ENCODE data around the gene RAP1B.
"Not testable (repeated sequence)": the region's sequence is repeated elsewhere in the genome, so short reads cannot be mapped to it uniquely, and the experiment has no call there.

RAP1B gene

DNA sequence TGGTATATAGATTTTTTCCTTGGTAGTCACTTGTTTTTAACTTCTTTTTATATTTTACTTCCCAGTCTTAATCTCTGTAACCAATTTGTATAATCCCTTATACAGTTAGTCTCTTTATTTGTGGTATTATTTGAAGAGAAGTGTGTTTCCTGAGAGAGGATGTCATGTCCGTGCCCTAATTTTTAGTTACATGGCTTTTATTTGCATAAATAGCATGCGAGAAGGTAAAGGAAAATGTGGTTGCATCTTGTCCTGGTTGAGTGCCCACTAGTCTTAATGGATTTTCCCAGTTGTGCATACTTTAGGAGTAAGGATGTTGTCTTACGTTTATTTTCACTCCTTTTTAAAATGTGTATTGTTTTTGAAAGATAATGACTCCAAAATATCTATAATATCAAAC, 27.5 kb downstream of the RAP1B start:
- no peak for DNase-seq

DNA sequence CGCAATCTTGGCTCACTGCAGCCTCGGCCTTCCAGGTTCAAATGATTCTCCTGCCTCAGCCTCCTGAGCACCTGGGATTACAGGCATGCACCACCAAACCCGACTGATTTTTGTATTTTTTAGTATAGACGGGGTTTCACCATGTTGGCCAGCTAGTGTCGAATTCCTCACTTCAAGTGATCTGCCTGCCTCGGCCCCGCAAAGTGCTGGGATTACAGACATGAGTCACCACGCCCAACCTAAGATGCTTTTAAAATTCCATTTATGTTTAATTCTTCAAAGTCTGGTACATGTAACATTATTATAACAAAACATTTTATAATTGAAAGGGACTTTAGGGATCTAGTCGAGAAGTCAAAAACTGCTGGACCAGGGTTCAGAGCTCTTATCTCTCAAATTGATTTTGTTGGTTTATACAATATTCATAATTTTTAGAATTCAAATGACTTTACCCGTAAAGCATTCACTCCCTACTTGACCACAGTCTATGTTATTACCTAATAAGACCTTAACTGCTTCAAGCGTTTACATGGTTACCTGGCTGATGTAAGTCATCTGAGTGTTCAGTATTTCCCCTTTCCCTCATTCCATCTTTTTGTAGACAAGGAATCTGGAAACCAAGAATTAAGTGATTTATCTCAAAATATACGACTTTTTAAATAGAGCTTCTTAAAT, 28.2 kb downstream of the RAP1B start:
- no peak for DNase-seq

DNA sequence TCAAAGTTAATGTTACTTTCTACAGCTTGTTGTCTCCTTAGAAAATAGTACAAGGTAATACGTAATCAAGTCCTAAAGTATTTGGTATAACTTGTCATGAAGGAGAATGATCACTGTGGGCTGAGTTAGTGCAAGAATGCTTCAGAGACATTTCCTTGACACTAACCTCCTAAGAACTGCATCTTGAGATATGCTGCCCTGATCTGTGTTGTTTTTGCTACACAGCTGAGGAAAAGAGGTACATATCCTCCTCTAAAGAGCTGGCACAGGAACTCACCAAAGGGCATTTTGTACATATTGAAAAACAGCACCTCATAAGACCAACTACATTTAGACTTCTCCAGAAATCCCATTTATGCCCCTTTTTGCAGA, 28.7 kb downstream of the RAP1B start:
- no peak for DNase-seq

DNA sequence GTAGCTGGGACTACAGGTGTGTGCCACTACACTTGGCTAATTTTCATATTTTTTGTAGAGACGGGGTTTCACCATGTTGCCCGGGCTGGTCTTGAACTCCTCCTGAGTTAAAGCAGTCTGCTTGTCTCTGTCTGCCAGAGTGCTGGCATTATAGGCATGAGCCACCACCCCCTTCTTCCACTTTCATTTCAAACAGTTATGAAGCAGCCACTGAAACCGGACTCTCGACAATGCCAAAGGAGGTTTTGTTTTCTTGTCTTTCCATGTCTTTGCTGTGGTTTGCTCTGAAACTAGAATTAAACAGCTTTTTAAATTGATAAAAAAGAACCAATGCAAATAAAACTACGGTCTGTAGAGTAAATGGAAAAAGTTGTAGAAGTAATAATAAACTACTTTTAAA, 30.4 kb downstream of the RAP1B start:
- peak; percentile 41 for DNase-seq

DNA sequence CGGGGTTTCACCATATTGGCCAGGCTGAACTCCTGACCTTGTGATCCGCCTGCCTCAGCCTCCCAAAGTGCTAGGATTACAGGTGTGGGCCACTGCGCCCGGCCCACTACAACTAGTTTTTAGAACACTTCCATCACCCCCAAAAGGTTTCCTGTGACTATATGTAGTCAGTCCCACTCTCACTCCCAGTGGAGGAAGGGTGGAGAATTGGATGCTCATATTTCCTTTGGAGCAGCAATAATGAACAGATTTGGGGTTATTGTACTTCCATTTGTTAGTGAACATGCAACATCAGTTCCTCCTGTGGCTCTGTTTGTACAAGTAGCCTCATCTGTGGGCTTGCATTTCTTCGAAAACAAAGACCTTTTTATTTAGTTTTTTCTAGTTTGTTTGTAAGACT, 35.8 kb downstream of the RAP1B start:
- no peak for DNase-seq

DNA sequence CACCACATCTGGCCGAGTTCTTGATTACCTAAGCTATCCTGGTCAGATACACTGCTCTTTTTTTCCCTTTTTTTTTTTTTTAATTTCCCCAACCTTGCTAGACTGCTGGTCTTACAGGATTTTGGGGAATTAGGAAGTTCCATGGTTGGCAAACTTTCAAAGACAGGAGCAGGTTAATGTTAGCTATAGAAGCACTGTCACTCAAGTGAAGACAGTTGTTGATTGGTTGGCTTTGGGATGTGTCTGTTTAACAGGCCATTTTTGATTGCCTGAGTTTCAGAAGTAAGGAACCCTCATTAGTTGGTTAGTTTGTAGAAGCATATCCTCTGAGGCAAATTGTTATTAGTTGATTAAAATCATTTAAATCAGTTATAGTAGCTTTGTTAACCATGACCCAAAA, 36.8 kb downstream of the RAP1B start:
- DNase-seq: no peak

DNA sequence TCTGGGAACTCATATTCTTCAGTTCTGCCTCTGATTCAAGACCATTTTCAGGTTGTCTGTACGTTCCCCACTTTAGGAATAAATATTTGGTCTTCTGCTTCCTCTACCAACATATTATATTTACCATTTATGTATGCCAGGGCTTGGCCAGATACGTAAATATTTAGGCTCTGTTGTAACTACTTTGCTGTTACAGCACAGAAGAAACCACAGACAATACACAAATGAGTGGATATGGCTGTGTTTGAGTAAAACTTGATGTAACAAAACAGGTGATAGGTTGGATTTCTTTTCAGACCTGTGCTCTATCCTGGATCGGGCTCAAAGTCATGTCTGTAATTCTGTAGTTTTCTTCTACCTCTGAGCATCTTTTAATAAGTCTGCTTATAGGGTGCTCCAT, 37.5 kb downstream of the RAP1B start:
- no peak for DNase-seq

DNA sequence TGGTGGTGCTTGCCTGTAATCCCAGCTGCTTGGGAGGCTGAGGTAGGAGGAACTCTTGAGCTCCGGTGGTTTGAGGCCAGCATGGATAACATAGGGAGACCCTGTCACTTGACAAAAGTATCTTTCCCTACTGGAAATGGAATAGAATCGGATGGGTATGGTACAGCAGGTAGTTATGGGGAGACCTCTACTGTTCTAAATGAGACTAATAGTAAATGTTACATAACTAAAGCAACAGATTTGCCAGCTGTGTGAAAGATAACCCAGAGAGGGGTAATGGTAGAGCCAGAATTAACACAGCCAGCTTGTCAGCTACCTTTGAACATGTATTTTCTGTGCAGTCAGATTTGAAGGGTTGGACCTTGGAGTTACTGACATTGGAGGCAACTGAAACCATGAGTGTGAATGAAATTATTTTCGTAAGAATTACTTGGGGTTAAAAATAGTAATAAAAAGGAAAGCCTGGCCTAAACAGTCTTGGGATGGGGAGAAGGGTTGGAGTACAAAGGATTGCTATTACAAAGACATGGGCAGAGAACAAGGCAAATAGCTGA, 54.4 kb downstream of the RAP1B start:
- DNase-seq: no peak

DNA sequence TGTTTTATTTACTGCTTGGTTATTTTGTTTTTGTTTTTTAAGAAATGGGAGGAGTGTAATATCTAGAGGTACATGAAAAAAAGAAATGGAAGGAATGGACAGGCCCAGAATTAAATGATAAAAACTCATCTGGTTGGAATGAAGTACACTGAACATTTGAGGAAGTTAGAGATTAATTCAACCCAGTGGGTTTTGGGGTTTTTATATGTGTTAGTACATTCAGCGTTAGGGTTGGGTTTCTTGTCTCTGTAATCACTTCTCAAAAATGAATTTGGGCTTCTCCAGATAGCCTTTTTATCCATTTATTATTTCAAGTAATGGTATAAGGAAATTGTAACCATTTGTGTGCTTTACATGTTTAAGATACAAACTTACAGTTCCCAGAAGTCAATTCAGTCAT, 56.6 kb downstream of the RAP1B start:
- DNase-seq: no peak

DNA sequence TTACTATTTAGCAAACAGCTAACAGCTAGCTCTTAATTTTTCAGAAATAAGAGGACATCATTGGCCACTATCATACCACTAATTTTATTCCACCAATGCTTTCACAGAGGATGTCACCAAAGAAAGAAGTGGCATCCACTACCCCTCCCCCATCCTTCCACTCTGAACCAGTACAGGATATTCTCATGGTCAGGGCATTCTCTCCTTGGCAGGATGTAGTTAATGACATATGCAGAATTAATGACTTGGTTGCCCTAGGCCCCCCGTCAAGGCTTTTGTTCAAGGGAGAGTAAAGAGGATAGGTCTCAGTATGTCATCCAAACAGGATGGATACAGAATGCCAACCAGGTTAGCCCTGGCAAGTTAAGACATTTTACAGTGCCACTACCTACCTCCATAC, 57.2 kb downstream of the RAP1B start:
- DNase-seq: no peak

DNA sequence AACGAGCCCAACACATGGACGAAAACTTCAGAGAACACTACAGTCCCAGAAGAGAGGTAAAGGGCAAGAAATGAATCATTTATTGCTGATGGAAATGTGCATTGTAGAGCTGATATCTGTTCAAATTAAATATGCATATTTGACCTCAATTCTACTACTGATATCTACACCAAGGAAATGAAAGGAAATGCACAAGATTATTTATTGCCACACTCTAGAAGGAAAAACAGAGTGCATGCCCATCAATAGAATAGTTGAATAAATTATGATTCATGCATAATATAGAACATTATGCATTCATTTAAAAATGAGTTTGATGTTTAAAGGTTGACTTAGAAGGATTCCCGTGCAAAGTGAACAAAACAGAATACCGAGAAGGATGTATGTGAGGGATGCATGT, 60.5 kb downstream of the RAP1B start:
- no peak for DNase-seq

DNA sequence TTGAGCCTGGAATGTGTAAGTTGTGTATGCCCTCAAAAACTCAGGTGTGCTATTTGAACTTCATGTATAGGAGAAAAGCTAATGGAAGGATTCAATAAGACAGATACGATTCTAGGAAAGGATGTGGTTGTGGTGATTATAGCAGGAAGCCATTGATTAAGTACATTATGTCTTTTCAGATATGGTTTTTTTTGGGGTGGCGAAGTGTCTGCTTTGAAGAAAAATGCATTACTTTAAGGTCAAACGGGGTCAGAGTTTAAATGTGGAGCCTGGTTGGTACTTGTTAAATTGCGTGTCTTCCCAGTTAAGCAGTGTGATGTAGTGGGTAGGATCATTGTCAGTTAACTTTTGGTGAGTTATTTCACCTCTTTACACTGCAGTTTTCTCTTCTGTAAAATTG, 63.1 kb downstream of the RAP1B start:
- DNase-seq: no peak

DNA sequence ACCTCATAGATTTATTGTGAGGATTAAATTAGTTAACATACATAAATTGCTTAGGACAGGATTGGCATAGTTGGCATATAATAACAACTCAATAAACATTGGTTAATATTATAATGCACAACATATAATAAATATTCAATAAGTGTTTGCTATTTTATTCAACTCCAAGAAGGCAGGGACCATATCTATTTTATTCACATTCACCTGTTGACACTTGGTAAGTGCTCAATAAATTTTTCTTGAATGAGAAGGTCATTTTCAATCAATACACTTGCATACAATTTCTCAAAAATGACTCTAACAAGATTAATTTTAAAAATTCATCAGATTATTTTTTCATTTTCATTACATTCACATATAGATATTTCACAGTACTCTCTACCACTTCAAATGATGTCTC, 63.7 kb downstream of the RAP1B start:
- no peak for DNase-seq

DNA sequence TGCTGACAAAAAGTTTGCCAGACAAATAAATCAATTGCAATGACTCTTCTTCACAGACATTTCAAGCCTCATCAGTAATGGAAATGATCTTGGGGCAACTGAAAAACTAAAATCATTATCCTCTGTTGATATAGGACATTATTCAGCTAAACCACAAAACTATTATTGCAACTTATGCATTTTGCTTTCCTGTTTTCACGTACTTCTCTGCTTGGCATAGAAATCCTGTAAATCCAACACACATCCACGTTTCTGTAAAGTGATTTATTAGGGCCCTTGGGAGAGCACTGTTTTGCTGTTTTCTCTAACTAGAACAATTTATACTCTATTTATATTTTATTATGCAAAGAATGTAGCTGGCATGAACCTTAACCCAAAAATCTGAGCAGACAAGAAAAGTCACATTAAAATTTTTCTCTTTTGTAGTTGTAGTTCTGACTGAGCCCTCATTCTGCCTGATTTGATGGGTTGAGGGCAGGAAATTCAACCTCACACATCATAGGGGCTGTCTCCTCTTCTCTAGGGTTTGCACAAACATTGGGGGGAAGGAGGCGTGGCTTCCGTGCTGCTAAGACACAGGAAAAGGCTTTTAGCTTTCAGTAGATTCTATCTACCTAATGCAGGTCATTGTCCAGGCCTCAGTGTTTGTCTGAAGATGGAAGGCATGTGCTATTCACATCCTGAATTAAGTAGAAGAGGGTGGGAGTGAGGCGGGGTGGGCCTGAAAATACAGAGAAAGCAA, 64.6 kb downstream of the RAP1B start:
- no peak for DNase-seq

DNA sequence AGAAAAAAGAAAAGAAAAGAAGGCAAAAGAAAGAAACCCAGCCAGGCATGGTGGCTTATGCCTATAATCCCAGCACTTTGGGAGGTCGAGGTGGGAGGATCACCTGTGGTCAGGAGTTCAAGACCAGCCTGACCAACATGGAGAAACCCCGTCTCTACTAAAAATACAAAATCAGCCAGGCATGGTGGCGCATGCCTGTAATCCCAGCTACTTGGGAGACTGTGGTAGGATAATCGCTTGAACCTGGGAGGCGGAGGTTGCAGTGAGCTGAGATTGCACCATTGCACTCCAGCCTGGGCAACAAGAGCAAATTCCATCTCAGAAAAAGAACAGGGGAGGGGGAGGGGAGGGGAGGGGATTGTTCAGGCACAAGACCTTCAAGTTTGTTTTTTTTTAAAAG, 66.2 kb downstream of the RAP1B start:
- not testable (repeated sequence) for DNase-seq

DNA sequence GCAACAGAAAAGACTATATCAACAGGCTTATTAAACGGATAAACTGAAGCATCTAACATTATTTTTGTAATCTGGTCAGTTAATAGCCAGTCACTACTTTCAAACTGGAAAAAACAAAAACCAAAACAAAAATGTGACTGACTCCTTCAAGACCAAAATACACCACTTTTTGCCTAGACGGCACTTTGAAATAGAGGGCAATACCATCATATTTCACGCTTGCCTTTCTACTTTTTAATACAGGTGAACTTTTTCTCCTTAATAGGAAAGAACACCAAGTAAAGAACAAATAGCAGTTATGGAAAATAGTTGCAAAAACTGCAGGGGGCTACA, 75.5 kb downstream of the RAP1B start:
- no peak for DNase-seq

DNA sequence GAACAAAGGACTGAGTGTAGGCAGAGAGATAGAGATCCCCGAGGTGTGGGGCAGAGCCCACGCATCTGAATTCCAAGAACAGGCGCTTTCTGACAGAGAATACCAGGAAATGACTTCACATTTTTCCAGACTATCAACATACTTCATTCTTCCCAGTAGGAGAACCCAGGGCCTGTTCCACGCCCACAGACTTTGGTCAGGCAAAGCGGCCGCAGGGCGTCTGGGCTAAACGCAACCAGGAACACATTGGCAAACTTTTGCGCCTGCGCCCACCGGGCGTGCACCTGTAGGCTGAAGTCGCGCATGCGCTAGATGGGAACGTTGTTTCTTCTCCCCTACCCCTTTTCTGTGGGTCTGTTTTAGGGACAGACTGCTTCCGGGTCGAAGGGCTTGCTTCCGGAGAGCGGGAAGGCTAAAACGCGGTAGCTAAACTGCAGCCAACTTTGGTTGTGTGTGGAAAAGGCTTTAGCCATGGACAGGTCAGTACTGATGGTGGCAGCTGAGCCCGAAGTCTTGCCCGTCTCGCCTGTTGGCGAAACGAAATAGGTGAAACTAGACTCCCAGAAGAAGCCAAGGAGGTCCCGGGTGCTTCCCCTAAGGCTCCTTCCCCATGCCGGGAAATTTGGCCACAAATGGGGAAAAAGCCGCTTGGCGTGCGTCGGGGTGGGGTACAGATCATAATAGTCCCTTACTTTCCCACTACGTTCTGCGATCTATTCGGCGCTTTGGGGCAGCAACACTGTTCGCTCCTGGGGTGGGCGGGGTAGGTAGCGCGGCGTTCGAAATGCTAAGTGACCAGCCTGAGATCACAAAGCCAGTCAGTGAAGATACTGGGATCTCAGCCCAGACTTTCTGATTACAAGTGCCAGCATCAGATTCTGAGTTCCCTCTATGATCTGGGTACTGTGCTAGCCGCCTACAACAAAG, 76.2 kb downstream of the RAP1B start, which contains the start of gene NUP107:
Gene NUP107 (plus strand): TSS at position 384 of the 927 bp plus-strand sequence. CDS start 88 bp downstream, at position 472.
- DNase-seq: peak; percentile 98

DNA sequence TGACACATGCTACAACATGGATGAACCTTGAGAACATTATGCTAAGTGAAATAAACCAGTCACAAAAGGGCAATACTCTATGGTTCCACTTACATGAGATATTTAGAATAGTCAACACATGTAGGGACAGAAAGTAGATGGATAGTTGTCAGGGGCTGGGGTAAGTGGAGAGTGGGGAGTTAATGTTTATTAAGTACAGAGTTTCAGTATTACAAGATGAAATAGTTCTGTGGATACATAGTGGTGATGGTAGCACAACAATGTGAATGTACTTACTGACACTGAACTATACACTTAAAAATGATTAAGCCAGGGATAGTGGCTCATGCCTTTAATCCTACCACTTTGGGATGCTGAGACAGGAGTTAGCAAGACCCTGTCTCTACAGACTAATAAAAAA, 84.8 kb downstream of the RAP1B start:
- DNase-seq: no peak

DNA sequence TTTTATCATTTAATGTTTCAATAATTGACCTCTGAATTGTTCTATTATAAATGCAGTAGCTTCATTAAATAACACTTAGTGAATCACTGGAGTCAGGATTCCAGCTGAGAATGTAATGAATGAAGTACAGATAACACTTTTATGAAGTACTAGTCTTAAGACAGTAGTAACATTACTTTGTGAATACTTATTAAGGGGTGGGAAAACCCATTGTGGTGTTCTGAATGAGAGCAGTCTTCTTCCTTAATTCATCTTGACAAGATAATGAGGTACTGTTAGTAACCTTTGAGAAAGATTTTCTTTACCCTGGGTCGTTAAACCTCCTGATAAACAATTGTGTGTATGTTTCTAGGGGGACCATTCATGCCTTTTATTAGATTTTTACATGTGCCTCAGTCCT, 88.8 kb downstream of the RAP1B start:
- no peak for DNase-seq

Measured in inflammatory macrophage treated with lipopolysaccharide for 4 hours (primary cell).